ENCODE results near the gene ATG7.
"Not testable (repeated sequence)": the region's sequence is repeated elsewhere in the genome, so short reads cannot be mapped to it uniquely, and the experiment has no call there.

ATG7 gene

DNA sequence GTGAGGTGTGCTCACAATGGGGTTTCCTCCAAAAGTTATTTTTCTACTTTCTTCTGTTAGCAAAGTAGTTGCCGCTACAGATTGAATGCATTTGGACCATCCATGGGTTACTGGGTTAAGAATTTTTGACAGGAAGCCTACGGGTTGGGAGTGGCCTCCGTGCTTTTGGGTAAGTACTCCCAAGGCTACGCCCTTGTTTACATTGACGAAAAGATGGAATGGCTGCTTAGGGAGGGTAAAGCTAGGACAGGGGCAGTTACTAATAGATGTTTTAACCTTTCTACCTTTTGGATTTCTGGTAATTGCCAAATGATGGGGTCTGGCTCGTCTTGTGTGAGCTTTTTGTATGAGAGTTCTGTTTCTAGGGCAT, 20.4 kb upstream of the ATG7 start:
- no peak for FAIRE-seq
- no peak for DNase-seq (ENCODE audit: insufficient read length, low spot score)

DNA sequence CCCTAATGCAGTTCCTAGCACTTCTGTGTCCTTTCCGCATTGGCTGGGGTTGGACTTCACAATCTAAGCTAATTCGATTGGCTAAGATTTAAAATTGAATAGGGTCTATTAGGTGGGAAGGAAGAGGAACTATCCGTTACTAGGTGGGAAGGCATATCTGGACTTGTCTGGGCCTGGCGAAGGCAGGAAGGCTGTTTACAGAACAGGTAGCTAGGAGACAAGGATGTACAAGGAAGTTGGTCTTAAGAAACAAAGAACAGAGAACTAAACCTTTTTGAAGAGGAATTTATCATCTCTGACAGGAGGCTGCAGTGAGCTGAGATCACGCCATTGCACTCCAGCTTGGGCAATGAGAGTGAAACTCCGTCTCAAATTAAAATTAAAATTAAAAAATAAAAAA, 17.3 kb upstream of the ATG7 start:
- DNase-seq (ENCODE audit: insufficient read length, low spot score): no peak
- FAIRE-seq: no peak

DNA sequence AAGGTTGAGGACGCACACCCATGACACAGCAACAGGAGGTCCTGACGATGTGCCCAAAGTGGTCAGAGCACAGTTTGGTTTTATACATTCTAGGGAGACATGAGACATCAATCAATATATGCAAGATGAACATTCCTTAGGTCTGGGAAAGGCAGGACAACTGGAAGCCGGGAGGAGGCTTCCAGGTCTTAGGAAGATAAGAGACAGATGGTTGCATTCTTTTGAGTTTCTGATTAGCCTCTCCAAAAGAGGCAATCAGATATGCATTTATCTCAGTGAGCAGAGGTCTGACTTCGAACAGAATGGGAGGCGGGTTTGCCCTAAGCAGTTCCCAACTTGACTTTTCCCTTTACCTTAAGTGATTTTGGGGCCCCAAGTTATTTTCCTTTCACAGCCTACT, 16.7 kb upstream of the ATG7 start:
- FAIRE-seq; DNase-seq (ENCODE audit: insufficient read length, low spot score): not testable (repeated sequence)

DNA sequence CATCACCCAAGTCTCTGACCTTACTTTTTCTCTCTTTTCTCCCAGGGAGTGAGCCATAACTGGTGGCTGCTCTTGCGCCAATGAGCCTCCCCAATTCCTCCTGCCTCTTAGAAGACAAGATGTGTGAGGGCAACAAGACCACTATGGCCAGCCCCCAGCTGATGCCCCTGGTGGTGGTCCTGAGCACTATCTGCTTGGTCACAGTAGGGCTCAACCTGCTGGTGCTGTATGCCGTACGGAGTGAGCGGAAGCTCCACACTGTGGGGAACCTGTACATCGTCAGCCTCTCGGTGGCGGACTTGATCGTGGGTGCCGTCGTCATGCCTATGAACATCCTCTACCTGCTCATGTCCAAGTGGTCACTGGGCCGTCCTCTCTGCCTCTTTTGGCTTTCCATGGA, 13.2 kb upstream of the ATG7 start:
- FAIRE-seq: no peak
- no peak for DNase-seq (ENCODE audit: insufficient read length, low spot score)

DNA sequence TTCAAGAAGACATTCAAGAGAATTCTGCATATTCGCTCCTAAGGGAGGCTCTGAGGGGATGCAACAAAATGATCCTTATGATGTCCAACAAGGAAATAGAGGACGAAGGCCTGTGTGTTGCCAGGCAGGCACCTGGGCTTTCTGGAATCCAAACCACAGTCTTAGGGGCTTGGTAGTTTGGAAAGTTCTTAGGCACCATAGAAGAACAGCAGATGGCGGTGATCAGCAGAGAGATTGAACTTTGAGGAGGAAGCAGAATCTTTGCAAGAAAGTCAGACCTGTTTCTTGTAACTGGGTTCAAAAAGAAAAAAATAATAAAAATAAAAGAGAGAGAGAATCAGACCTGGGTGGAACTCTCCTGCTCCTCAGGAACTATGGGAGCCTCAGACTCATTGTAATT, 11.7 kb upstream of the ATG7 start:
- DNase-seq (ENCODE audit: insufficient read length, low spot score) (no peak), FAIRE-seq (no peak)

DNA sequence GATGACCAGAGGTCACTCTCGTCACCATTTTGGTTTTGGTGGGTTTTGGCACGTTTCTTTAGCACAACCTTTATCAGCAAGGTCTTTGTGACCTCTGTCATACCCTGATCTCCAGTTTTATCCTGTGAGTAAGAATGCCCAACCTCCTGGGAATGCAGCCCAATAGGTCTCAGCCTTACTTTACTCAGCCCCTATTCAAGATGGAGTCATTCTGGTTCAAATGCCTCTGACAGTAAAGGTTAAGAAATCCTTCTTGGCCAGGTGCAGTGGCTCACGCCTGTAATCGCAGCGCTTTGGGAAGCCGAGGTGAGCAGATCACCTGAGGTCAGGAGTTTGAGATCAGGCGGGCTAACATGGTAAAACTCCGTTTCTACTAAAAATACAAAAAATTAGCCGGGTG, 3.2 kb upstream of the ATG7 start:
- DNase-seq (ENCODE audit: insufficient read length, low spot score) (no peak), FAIRE-seq (no peak)

DNA sequence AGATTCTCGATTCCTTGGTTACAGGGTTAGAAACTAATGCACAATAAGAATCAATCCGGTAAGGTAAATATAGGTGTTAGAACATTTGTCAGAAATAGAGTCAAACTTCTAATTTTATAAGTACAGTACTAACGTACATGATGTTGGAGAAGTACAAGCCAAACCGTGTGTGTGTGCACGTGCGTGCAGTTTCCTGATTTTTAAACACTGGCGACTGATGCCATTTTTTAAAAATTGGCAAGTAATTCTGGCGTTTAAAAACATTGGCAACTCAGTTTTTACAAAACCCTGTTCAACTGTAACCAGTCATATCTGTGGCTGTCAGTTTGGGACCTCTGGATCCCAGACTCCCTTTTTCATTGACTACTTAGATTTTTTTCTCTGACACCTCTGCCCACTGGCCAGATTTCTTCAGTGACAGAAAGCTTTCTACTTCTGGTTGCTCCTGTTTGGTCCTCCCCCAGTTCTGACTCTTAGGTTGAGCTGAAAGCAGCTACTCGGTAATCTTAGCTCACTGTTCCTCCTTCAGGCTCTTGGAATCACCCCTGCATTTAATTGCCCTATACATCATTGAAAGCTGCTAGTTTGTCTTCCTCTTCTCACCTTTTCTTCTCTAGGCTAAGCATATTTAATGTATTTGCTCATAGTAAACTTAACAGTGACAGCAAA, 843 bp downstream of the ATG7 start:
- DNase-seq (ENCODE audit: insufficient read length, low spot score): no peak

DNA sequence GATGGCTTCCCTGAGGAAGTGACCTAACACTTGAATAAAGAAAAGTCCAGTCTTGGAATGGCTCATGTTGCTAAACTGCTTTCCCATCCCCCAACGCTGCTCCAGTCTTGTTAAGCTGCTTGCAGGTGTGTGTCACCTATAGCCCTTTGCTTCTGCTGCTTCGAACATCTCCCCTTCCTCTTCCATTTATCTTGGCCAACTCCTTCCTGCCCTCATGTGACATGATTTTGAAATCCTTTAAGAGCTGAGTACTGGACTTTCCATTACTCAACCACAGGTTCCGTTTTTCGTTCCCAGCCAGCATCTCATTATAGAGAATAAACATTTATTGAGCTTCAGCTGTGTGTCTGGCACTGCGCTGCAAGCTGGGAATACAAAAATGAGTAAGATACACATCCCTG, 1.7 kb downstream of the ATG7 start:
- FAIRE-seq (no peak), DNase-seq (ENCODE audit: insufficient read length, low spot score) (no peak)

More for the DNA sequence above, 843 bp downstream of the ATG7 start:
- FAIRE-seq: no peak

DNA sequence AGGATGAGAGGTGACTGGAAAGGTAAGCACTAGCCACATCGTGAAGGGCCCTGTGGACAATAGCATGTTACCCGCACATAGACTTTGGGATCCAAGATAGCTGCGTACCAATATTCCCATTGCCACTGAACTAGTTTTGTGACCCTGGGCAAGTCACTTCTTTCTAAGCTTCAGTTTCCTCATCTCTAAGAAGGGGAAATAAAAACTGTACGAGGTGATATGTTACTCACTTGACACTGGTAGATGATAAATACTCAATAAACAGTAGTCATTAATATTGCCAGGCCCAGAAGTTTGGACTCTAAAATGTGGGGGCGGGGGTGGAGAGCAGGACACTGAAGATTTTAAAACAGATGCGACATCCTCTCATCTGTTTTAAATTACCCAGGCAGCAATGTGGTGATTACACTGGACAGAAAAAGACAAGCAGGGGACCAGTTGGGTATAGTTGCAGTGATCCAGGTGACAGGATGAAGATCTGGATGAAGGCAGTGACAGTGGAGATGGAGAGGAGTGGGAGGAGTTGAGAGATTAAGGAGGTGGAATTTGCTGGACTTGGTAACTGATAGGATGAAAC, 2.5 kb downstream of the ATG7 start:
- FAIRE-seq (no peak), DNase-seq (ENCODE audit: insufficient read length, low spot score) (no peak)

DNA sequence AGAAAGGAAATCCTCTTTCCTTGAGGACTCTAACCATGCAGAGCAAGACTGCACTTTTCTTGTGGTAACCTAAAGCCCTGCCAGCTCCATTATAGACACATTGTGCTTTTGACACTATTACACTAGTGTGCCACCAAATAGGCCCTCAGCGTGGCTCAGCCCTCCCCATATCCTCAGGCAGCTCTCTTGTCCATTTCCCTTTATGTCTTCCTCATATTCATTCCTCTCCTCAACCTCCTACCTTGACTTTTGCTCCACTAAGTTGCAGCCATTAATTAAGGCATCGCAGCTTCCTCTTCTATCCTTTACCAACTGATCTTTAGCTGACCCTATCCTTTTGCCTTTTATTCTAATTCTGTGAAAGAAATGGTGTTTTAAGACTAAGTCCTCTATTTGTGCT, 3.7 kb downstream of the ATG7 start:
- DNase-seq (ENCODE audit: insufficient read length, low spot score) (no peak), FAIRE-seq (no peak)

DNA sequence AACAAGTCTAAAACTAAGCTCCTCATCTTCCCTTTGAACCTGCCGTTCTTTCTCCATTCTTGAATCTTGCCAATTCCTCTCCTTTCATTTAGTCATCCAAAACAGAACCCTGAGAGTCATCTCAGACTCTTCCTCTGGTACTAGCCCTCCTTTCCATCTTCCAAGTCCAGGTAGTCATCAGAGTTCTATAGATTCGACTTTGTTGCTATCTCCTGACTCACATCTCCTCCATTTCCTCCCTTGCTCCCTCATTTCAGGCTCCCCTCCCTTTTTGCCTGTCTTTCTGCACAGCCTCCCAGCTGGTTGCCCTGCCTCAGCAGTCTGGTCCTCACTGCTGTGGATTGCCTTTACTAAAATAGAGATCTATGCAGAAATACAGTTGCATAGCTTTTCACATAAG, 4.7 kb downstream of the ATG7 start:
- DNase-seq (ENCODE audit: insufficient read length, low spot score): no peak
- no peak for FAIRE-seq

DNA sequence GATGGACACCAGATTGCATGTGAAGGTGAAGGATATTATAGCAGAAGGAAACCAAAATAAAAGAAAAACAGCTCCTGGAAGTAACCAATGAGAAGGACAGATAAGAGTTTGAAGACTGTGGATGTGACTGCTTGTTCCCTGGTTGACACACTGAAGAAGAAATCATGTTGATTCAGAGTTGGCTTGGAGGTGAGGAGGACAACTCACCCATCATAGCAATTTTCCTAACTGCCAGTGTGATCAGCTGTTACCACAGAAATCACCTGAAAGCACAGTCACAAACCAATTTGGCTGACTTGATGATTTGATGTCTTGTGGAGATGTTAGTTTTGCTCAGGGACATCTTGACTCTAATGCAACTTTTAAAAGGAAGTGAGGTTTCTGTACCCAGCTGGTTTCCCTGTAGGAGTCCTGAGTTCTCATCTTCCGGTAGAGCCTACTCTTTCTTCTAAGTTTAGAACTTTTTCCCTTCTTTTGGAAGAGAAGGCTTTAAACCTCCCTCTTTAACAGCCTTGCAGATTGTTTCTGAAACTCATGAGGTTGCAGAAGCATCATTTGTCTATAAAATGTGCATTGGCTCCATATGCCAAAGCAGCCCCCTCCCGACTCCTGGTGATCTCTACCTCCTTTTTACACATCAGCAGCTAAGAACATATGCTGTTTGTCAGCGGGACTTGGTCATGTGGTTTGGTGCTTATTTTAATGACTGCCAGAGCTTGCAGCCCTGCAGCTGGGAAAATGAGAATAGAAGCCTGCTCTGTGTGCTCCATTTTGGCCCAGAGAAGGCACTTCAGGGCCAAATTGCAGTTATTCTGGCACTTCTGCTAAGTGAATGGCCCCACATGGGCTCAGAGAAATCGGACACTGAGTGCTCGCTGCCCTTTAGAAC, 10.3 kb downstream of the ATG7 start:
- FAIRE-seq (no peak), DNase-seq (ENCODE audit: insufficient read length, low spot score) (no peak)

DNA sequence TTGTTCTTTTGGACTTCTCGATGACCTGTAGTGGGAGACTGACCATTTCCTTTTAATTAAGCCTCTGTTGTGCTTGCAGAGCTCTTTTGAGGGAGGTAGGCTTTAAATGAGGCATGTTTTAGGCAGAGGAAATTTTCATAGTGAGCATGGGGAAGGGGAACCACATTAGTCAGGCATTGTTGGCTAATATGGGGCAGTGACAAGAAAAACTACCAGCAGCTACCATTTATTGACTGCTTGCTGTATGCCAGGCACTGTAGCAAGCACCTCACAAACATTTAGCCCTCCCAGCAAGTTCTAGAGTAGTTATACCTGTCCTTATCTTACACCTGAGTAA, 10.9 kb downstream of the ATG7 start:
- FAIRE-seq (no peak), DNase-seq (ENCODE audit: insufficient read length, low spot score) (no peak)

DNA sequence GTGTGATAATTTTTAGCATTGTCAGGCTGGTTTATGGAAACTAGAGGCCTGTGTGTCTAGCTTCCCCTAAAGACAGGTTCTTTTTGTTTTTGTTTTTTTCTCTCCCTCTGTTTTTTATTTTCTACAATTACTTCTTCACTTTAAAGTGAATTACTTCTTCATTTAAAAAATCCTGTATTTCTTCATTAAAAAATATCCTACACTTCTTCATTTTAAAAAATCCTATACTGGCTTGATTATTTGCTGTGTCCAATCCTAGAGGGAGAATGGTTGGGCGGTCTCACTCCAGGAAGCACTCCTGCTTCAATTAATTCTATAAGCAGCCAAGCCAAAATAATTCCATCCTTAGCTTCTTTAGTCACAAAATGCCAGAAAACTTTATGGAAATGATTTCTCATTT, 11.8 kb downstream of the ATG7 start:
- DNase-seq (ENCODE audit: insufficient read length, low spot score) (no peak), FAIRE-seq (no peak)

DNA sequence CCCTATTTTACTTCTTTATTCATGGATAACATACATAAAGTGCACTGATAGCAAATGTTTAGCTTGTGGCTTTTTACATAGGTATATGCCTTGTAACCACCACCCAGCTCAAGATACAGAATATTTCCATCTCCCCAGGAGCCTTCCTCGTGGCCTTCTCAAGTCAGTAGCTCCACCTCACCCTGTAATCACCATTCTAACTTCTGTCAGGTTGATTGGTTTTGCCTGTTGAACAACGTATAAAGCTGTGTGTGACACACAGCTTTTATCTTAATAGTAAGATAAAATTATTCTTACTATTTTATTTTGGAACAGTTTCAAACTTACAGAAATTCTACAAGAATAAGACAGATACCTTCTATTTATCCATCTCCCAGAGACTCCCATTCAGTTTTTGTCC, 13.3 kb downstream of the ATG7 start:
- FAIRE-seq: no peak
- no peak for DNase-seq (ENCODE audit: insufficient read length, low spot score)

DNA sequence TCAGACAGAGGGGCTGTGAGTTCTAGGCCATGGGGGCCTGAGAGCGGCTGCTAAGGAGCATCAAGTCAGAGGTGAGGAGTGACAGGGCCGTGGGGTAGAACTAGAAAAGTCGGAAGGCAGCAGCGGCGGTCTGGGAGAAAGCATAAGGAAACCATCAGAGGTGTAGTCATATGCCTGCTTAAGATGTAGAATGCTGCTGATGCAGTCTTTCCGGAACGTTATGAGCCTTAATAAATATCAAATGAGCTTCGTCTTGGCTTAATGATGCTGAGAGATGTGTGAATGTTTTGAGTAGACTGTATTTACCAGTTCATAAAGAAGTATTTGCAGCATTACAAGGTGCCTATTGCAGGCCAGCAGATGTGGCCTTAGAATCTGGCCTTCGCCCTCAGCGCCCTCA, 15.2 kb downstream of the ATG7 start:
- DNase-seq (ENCODE audit: insufficient read length, low spot score) (no peak), FAIRE-seq (no peak)

DNA sequence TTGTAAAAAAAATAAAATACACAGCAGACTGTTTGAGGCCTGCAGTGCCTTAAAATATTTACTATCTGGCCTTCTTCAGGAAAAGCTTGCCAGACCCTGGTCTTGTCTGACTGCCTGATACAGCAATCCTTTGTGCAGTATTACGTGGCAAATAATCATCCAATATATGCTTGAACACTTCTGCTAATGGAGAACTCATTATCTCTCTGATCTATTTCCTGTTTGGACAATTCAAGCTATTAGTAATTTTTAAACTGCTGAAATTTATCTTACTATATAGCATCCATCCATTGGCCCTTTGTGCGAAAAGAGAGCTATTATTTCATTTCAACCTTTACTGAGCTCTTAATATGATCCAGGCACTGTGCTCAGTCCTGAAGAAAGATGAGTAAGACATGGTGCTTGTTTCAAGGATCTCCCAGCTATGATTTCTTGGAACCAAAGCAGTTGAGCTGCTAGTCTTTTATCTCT, 15.9 kb downstream of the ATG7 start:
- FAIRE-seq (no peak), DNase-seq (ENCODE audit: insufficient read length, low spot score) (no peak)

DNA sequence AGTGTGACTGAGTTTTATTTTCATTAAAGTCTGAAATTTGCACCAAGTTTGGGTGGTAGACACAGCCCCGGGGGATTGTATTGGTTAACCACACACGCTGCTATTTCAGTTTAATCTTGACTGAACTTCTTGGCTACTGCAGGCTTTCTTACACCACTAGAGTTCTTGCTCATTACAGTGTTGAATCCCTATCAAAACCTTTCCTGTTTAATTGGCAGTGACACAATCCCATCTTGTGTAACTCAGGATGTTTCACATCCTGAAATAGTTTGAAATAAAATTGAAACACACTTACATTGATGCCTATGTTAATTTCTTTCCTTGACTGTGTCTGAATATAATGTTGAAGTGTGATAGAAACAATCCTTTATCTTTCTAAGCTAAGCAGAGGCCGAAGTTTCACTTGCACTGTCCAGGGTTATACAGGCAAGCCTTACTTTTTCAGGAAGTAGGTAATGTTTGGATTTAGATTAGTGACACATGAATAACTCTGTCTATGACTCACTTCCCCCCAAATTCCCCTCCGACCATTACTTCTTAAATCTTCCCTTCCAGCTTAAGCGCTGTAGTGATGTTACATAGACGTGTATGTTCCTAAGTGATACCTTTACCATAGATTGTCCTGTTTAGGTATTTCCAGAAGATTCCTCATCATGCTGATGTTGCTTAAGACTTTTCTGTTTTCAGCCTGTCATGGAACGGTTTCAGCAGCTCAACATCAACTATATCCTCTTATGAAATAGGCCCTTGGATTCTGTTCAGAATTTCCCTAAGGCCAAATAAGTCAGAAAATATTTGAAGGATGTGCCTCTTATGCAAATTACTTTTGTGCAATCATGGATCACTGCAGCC, 16.8 kb downstream of the ATG7 start:
- DNase-seq (ENCODE audit: insufficient read length, low spot score): peak; percentile 61
- no peak for FAIRE-seq

DNA sequence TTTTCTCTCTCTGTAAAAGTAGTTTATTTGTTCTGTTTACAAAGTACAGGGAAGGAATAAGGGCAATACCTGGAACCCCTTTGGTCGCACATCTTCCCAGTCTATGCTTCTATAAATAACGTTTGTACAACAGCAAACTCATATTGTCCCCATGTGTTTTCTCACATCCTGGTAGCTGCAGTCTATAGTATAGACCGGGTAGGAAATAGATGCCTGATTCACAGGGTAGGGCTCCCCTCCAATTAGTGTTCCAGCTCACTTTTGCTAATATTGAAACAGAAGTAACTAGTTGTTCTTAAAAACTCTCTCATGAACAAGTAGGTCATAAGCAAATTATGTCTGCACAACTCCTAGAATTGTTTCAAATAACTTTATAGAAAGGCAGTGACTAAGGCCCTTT, 17.7 kb downstream of the ATG7 start:
- no peak for FAIRE-seq
- no peak for DNase-seq (ENCODE audit: insufficient read length, low spot score)

DNA sequence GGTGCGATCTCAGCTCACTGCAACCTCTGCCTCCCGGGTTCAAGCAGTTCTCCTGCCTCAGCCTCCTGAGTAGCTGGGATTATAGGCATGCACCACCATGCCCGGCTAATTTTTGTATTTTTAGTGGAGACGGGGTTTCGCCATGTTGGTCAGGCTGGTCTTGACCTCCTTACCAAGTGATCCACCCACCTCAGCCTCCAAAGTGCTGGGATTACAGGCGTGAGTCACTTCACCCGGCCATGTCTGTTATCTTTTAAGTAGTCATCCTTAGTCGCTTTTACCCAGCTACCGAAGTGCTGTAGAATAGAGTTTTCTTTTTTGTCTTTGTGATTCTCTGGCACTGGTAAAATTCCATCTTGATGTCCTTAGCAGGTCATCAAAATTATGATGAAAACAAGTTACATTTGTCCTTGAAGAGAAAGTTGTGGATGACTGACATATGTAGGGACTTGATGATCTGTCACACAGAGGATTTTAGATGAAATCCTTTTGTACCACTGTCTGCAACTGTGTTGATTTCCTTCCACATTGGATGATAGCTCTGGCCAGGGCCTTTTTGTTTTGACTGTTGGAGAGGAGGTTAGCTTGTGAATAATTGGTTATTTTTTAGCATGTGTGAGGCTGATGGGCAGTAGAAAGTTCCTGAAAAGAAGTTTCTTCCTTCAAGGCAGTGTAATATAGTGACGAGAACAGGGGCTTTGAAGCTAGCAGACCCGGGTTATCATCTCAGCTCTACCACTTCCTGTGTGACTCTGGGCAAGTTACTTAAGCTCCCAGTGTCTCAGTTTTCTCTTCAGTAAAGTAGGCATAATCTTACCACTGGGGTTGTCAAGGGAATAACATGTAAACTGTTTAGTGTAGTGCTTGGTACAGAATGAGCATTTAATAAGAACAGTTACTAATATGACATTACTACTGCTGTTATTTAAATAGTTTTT, 18.8 kb downstream of the ATG7 start:
- DNase-seq (ENCODE audit: insufficient read length, low spot score): no peak

More for the DNA sequence above, 18.8 kb downstream of the ATG7 start:
- no peak for FAIRE-seq
